ENCODE measurements around the gene DDX1.

The DDX1 gene

DNA sequence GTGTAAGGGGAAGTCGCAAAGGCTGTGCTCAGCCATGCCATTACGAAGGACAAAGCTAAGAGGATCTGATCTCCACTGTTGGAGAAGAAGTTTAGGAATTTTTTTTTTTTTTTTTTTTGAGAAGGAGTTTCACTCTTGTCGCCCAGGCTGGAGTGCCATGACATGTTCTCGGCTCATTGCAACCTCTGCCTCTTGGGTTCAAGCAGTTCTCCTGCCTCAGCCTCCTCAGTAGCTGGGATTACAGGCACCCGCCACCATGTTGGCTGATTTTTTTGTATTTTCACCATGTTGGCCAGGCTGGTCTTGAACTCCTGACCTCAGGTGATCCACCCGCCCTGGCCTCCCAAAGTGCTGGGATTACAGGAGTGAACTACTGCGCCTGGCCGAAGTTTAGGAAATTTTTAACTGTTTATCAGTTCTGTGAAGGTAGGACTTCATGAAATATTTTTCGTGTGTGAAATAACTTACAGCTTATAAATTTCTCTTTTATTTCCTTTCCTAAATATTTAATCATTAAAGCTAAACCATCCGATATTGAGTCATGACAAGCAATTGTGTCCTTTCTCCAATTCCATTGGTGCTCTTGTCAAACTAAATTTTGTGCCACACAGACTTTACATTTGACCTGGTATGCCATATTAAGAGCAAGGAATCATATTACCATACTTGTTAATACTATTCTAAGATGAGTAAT, 22.2 kb downstream of the DDX1 start:
- no peaks in the 10 kb centered on the region for H3K9me3 ChIP-seq (ENCODE audit: control insufficient read depth, insufficient read depth, low read length)
- no peak overlapping the region for H3K4me3 ChIP-seq (ENCODE audit: low read depth, low read length)
- no peaks in the 10 kb centered on the region for H3K4me1 ChIP-seq (ENCODE audit: control insufficient read depth, insufficient read depth, low read length)
- H3K36me3 ChIP-seq (ENCODE audit: control insufficient read depth, insufficient read depth, low read length): peaks cover 14% of the 10 kb centered on the region
- no peaks in the 10 kb centered on the region for H3K27me3 ChIP-seq (ENCODE audit: control insufficient read depth, insufficient read depth, low read length)
- H3K9ac ChIP-seq (ENCODE audit: low read depth, low read length): no peak overlapping the region

DNA sequence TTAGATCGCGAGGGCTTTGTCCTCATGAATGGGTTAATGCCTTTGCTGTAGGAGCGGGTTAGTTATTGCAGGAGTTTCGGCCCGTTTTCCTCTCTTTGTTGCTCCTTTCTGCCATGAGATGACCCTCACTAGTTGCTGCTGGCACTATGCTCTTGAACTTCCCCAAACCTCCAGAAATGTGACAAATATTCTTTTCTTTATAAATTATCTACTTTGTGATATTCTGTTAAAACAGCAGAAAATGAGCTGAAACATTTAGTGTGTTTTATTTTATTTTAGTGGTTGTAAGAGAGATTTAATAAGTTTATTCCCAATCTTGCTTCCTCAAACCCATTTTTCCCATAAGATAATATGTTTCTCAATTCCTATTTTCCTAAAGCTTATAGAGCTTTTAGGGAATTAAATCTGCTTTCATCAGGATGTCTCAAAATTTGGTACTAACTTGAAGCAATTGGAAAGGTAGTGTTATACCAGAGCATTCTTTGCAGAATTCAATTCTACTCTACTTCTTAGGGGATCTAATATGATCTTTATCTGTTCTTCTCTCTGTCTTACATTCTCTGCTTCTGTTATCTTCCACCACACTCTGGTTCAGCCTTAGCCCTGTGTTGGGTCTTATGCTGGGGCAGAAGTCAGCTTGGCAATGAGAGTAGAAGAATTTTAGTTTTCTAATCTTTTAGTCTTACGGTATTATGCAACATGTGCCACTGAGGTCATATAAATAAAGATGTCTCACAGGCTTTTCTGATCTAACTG, 23.1 kb downstream of the DDX1 start:
- Histone ChIP-seq H3K4me3 (ENCODE audit: low read depth, low read length) (no peak overlapping the region), H3K36me3 (ENCODE audit: control insufficient read depth, insufficient read depth, low read length) (peaks cover 17% of the 10 kb centered on the region), H3K9ac (ENCODE audit: low read depth, low read length) (no peak overlapping the region), H3K9me3 (ENCODE audit: control insufficient read depth, insufficient read depth, low read length) (no peaks in the 10 kb centered on the region), H3K27me3 (ENCODE audit: control insufficient read depth, insufficient read depth, low read length) (no peaks in the 10 kb centered on the region), H3K4me1 (ENCODE audit: control insufficient read depth, insufficient read depth, low read length) (no peaks in the 10 kb centered on the region)

DNA sequence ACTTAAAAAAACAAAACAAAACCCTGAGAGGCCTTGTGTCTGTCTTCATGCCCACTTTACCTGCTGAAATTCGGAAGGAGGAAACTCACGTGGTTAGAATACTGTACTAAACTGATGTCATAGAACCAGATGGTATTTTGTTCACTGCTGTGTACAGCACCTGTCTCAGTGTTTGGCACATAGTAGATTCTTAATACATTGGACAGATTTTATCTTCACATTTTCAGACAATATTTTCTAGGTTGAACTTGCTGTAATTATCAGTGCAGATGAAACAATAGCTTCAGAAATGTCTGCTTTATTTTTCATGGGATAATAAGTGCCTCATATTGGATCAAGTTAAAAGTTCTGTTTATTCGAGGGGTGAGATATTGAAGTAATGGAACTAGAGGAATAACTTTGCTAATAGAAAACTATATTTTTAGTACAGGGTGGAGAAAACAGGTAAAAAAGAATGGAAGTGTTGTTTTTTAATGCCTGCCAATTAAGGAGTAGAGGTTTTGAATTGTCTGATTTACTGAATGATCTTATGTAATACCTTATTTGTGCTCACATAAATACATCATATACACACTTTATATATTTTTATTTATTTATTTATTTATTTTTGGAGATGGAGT, 23.7 kb downstream of the DDX1 start:
- Histone ChIP-seq H3K4me3 (ENCODE audit: low read depth, low read length) (no peak overlapping the region), H3K36me3 (ENCODE audit: control insufficient read depth, insufficient read depth, low read length) (peaks cover 14% of the 10 kb centered on the region)

DNA sequence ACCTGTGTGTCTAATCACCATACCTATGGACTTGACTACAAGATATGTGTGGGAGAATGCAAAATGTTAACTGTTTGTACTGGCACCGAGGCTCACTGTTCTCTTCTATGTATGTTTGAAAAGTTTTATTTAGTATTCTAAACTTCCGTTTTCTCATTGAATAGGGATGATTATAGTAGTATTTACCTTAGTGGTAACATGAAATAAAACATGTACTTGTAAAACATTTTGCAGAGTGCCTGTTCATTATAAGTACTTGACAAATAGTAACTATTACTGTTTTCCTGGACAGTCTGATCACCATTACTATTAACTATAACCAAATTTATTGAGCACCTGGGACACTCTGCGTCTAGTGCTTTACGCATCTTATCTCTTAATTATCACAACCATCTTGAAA, 24.8 kb downstream of the DDX1 start:
- no peak overlapping the region for H3K4me3 ChIP-seq (ENCODE audit: low read depth, low read length)
- H3K27me3 ChIP-seq (ENCODE audit: control insufficient read depth, insufficient read depth, low read length): no peaks in the 10 kb centered on the region
- no peak overlapping the region for H3K9ac ChIP-seq (ENCODE audit: low read depth, low read length)
- H3K36me3 ChIP-seq (ENCODE audit: control insufficient read depth, insufficient read depth, low read length): peaks cover 14% of the 10 kb centered on the region
- no peaks in the 10 kb centered on the region for H3K4me1 ChIP-seq (ENCODE audit: control insufficient read depth, insufficient read depth, low read length)
- no peaks in the 10 kb centered on the region for H3K9me3 ChIP-seq (ENCODE audit: control insufficient read depth, insufficient read depth, low read length)

More for the DNA sequence above, 23.7 kb downstream of the DDX1 start:
- H3K9ac ChIP-seq (ENCODE audit: low read depth, low read length): no peak overlapping the region
- H3K27me3 ChIP-seq (ENCODE audit: control insufficient read depth, insufficient read depth, low read length): no peaks in the 10 kb centered on the region
- no peaks in the 10 kb centered on the region for H3K4me1 ChIP-seq (ENCODE audit: control insufficient read depth, insufficient read depth, low read length)
- no peaks in the 10 kb centered on the region for H3K9me3 ChIP-seq (ENCODE audit: control insufficient read depth, insufficient read depth, low read length)

DNA sequence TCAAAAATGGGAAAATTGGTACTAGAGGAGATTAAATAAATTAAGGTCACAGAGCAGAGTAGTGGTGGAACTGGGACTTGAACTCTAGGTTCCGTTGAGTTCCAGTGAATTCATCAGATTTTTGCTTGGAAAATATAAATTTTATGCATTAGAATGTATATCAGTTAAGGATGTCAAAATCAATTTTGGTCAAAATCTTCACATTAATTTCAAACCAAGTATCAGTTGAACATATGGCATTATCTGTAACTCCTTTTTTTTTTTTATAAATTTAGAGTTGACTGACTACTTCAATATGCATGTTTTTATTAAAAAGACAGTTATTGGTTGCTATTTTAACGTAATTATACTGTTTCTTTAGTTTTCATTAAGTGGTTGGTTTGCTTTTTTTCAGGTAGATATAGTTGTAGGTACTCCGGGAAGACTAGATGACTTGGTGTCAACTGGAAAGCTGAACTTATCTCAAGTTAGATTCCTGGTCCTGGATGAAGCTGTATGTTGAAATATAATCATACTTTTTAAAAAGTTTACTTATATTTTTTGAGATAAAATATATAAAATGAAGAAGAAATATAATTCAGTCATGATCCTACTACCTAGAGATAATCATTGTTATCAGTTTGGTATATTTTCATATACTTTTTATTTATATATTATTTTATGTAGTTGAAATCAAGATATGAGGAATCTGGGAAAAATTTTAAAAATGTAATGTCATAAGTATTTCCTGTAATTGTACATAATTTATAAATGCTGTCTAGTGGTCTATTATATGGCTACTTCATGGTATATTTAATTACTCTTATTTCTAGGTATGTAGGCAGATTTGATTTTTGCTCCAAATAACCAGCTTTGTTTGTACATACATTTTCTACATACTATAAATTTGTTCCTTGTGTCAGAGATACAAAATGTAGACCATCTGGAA, 25.4 kb downstream of the DDX1 start:
- Histone ChIP-seq H3K9ac (ENCODE audit: low read depth, low read length) (no peak overlapping the region), H3K4me3 (ENCODE audit: low read depth, low read length) (no peak overlapping the region), H3K4me1 (ENCODE audit: control insufficient read depth, insufficient read depth, low read length) (no peaks in the 10 kb centered on the region), H3K27me3 (ENCODE audit: control insufficient read depth, insufficient read depth, low read length) (no peaks in the 10 kb centered on the region), H3K36me3 (ENCODE audit: control insufficient read depth, insufficient read depth, low read length) (peaks cover 14% of the 10 kb centered on the region), H3K9me3 (ENCODE audit: control insufficient read depth, insufficient read depth, low read length) (no peaks in the 10 kb centered on the region)

DNA sequence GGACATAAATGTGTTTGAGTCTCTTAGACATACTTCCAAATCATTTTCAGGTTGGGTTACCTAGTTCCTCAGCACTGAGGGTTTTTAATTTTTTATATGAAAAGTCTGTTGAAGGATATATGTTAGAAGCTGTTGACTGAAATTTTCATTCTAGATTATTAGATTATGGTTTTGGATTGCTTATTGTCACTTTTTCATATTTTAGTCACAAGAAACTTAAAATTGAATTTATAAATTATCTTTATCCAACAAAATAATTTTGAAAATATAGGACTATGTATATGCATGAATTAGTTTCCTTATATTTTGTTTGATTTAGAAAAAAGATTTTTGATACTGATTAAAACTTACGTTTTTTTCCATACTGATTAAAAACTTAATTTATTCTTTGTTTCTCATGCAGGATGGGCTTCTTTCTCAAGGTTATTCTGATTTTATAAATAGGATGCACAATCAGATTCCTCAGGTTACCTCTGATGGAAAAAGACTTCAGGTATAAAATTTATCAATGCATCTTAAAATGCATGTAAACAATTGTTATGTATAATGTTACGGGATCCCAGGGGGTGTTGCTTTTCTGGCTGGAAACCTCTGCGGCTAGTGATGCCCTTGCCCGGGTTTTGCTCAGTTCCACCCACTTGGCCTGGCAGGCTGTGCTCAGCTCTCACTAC, 26.2 kb downstream of the DDX1 start:
- no peaks in the 10 kb centered on the region for H3K4me1 ChIP-seq (ENCODE audit: control insufficient read depth, insufficient read depth, low read length)

DNA sequence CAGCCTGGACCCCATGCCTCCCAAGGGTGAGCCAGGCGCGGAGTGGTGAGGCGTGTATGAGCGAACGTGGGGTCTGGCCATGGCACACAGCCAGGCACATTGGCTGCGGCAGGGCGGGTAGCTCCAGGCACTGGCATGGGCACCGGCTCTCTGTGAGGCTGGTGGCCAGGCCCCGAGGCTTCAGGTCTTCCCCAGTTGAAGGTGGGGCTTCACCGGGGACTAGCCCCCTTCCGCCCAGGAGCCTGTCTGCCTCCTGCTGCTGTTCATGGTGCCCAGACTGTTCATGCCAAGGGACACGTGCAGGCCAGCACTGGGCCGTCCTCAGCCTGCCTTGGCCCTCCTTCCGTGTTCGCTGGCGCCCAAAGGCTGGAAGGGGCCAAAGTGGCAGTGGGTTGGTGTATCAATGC, 26.8 kb downstream of the DDX1 start:
- no peaks in the 10 kb centered on the region for H3K27me3 ChIP-seq (ENCODE audit: control insufficient read depth, insufficient read depth, low read length)
- H3K9me3 ChIP-seq (ENCODE audit: control insufficient read depth, insufficient read depth, low read length): no peaks in the 10 kb centered on the region
- no peaks in the 10 kb centered on the region for H3K4me1 ChIP-seq (ENCODE audit: control insufficient read depth, insufficient read depth, low read length)
- H3K4me3 ChIP-seq (ENCODE audit: low read depth, low read length): no peak overlapping the region
- peaks cover 11% of the 10 kb centered on the region for H3K36me3 ChIP-seq (ENCODE audit: control insufficient read depth, insufficient read depth, low read length)
- no peak overlapping the region for H3K9ac ChIP-seq (ENCODE audit: low read depth, low read length)

More for the DNA sequence above, 26.2 kb downstream of the DDX1 start:
- no peak overlapping the region for H3K4me3 ChIP-seq (ENCODE audit: low read depth, low read length)
- H3K27me3 ChIP-seq (ENCODE audit: control insufficient read depth, insufficient read depth, low read length): no peaks in the 10 kb centered on the region
- peaks cover 14% of the 10 kb centered on the region for H3K36me3 ChIP-seq (ENCODE audit: control insufficient read depth, insufficient read depth, low read length)
- no peak overlapping the region for H3K9ac ChIP-seq (ENCODE audit: low read depth, low read length)
- H3K9me3 ChIP-seq (ENCODE audit: control insufficient read depth, insufficient read depth, low read length): no peaks in the 10 kb centered on the region

DNA sequence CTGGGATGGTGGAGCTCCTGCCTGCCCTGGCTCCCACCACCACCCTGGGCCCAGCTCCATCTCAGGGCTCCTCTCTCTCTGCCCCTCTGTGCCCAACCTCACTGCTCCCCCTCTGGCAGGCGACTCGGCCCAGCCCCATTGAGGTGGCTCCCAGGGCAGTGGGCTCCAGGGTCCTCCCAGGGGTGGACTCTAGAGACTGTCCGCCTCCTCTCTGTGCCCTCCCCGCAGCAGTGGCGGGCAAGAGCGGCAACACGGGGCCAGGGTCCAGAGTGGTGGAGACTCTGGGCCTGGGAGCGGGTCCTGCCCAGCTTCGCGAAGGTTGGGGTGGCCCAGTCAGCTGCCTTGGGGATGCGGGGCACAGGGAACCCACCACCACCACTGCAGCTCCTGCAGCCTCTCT, 27.4 kb downstream of the DDX1 start:
- Histone ChIP-seq H3K4me1 (ENCODE audit: control insufficient read depth, insufficient read depth, low read length) (no peaks in the 10 kb centered on the region), H3K4me3 (ENCODE audit: low read depth, low read length) (no peak overlapping the region), H3K27me3 (ENCODE audit: control insufficient read depth, insufficient read depth, low read length) (no peaks in the 10 kb centered on the region), H3K36me3 (ENCODE audit: control insufficient read depth, insufficient read depth, low read length) (peaks cover 12% of the 10 kb centered on the region), H3K9ac (ENCODE audit: low read depth, low read length) (no peak overlapping the region), H3K9me3 (ENCODE audit: control insufficient read depth, insufficient read depth, low read length) (no peaks in the 10 kb centered on the region)

DNA sequence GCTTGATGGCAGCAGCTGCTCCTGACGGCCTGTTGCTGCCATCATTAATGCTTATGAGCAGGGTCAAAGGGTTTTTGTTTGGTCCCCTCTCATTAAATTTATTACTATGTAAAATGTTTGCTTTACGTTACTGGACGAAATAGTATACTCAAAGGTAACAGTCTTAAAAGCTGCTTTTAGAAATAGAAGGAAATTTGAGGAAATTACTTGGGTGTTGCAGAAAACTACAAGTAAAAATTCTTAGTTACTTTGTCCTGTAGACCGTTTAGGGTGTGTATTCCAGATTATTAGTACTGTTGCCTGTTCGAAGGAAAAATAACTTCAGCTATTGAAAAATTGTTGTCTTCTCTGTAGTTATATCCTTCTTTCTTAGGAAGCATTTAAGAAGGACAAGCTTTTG, 27.8 kb downstream of the DDX1 start:
- H3K4me3 ChIP-seq (ENCODE audit: low read depth, low read length): no peak overlapping the region
- H3K36me3 ChIP-seq (ENCODE audit: control insufficient read depth, insufficient read depth, low read length): peaks cover 15% of the 10 kb centered on the region
- H3K9ac ChIP-seq (ENCODE audit: low read depth, low read length): no peak overlapping the region
- no peaks in the 10 kb centered on the region for H3K4me1 ChIP-seq (ENCODE audit: control insufficient read depth, insufficient read depth, low read length)
- no peaks in the 10 kb centered on the region for H3K9me3 ChIP-seq (ENCODE audit: control insufficient read depth, insufficient read depth, low read length)
- H3K27me3 ChIP-seq (ENCODE audit: control insufficient read depth, insufficient read depth, low read length): no peaks in the 10 kb centered on the region

DNA sequence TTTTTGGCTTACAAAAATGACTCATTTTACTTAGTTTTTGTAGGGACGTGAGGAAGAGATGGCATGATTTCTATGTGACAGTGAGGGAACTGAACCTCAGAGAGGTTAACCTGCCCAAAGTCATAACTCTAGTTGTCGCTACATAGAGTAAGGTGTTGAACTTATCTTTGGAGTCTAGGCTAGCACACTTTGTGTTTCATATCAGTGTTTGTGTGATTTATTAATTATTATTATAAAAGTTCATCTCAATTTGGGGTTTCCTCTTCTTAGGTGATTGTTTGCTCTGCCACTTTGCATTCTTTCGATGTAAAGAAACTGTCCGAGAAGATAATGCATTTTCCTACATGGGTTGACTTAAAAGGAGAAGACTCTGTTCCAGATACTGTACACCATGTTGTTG, 28.3 kb downstream of the DDX1 start:
- H3K9ac ChIP-seq (ENCODE audit: low read depth, low read length): no peak overlapping the region
- H3K4me3 ChIP-seq (ENCODE audit: low read depth, low read length): no peak overlapping the region
- H3K4me1 ChIP-seq (ENCODE audit: control insufficient read depth, insufficient read depth, low read length): no peaks in the 10 kb centered on the region
- H3K9me3 ChIP-seq (ENCODE audit: control insufficient read depth, insufficient read depth, low read length): no peaks in the 10 kb centered on the region
- H3K27me3 ChIP-seq (ENCODE audit: control insufficient read depth, insufficient read depth, low read length): no peaks in the 10 kb centered on the region
- H3K36me3 ChIP-seq (ENCODE audit: control insufficient read depth, insufficient read depth, low read length): peaks cover 15% of the 10 kb centered on the region

DNA sequence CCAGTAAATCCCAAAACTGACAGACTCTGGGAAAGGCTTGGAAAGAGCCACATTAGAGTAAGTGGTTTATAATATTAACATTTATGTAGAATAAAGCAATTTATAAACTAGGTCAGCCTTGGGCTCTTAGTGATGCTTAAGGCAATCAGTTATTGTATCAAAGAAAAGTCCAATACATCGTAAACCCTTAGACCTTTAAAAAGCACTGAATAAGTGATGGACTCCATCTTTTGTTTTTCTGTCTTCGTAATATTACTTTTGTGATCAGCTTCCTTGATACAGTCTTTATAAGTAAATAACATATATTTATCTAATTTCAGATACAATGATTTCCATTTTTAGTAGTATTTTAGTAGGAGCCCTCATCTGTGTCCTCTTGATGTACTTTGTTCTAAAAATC, 28.7 kb downstream of the DDX1 start:
- Histone ChIP-seq H3K27me3 (ENCODE audit: control insufficient read depth, insufficient read depth, low read length) (no peaks in the 10 kb centered on the region), H3K4me3 (ENCODE audit: low read depth, low read length) (no peak overlapping the region), H3K36me3 (ENCODE audit: control insufficient read depth, insufficient read depth, low read length) (peaks cover 15% of the 10 kb centered on the region), H3K4me1 (ENCODE audit: control insufficient read depth, insufficient read depth, low read length) (no peaks in the 10 kb centered on the region), H3K9ac (ENCODE audit: low read depth, low read length) (no peak overlapping the region), H3K9me3 (ENCODE audit: control insufficient read depth, insufficient read depth, low read length) (no peaks in the 10 kb centered on the region)
